Measurements from ENCODE around the gene GABBR2. TPM values are rescaled to one million over a fixed set of nuclear protein-coding genes. Genes with fewer than 3 reads are reported as not detected.
"Not testable (repeated sequence)": the region's sequence is repeated elsewhere in the genome, so short reads cannot be mapped to it uniquely, and the experiment has no call there.

The GABBR2 gene
- total RNA-seq, 1 donor from 2014 or later = not detected

GRCh38 chr9:98657897-98658296 is 50.8 kb downstream of the GABBR2 start:
- H3K4me3 Mint-ChIP-seq (ENCODE audit: low read depth) = no peak overlapping the region
- intact Hi-C loops (cut with micrococcal nuclease) = no loop called here
- peaks cover 9% of the 10 kb centered on the region for H3K27me3 Mint-ChIP-seq (ENCODE audit: low read depth)
- H3K9me3 Mint-ChIP-seq = no peaks in the 10 kb centered on the region
- H3K4me1 Mint-ChIP-seq (ENCODE audit: low read depth) = no peaks in the 10 kb centered on the region
- DNase-seq (ENCODE audit: low spot score) = no peak
- no peaks in the 10 kb centered on the region for H3K36me3 Mint-ChIP-seq (ENCODE audit: low read depth)
- H3K27ac Mint-ChIP-seq = no peak overlapping the region

GRCh38 chr9:98656511-98656910 is 52.2 kb downstream of the GABBR2 start:
- intact Hi-C loops (cut with micrococcal nuclease) = no loop called here
- Mint-ChIP-seq H3K4me3 (ENCODE audit: low read depth) (no peak overlapping the region), H3K36me3 (ENCODE audit: low read depth) (no peaks in the 10 kb centered on the region), H3K27me3 (ENCODE audit: low read depth) (peaks cover 4% of the 10 kb centered on the region), H3K4me1 (ENCODE audit: low read depth) (no peaks in the 10 kb centered on the region), H3K9me3 (no peaks in the 10 kb centered on the region), H3K27ac (no peak overlapping the region)
- DNase-seq (ENCODE audit: low spot score) = no peak

- H3K27ac Mint-ChIP-seq; H3K9me3 Mint-ChIP-seq; H3K36me3 Mint-ChIP-seq (ENCODE audit: low read depth); H3K4me3 Mint-ChIP-seq (ENCODE audit: low read depth); H3K27me3 Mint-ChIP-seq (ENCODE audit: low read depth); H3K4me1 Mint-ChIP-seq (ENCODE audit: low read depth); intact Hi-C loops (cut with micrococcal nuclease); DNase-seq (ENCODE audit: low spot score): not testable (repeated sequence)
Measured at GRCh38 chr9:98655428-98655827, 53.3 kb downstream of the GABBR2 start.

GRCh38 chr9:98654247-98654646 is 54.5 kb downstream of the GABBR2 start:
- intact Hi-C loops (cut with micrococcal nuclease) = no loop called here
- Mint-ChIP-seq H3K36me3 (ENCODE audit: low read depth) (no peaks in the 10 kb centered on the region), H3K4me3 (ENCODE audit: low read depth) (no peak overlapping the region), H3K4me1 (ENCODE audit: low read depth) (peaks cover 5% of the 10 kb centered on the region), H3K27me3 (ENCODE audit: low read depth) (peaks cover 7% of the 10 kb centered on the region), H3K27ac (no peak overlapping the region), H3K9me3 (no peaks in the 10 kb centered on the region)
- DNase-seq (ENCODE audit: low spot score) = no peak

- Mint-ChIP-seq H3K27me3 (ENCODE audit: low read depth) (peaks cover 6% of the 10 kb centered on the region), H3K4me1 (ENCODE audit: low read depth) (peaks cover 5% of the 10 kb centered on the region), H3K4me3 (ENCODE audit: low read depth) (no peak overlapping the region), H3K27ac (no peak overlapping the region), H3K36me3 (ENCODE audit: low read depth) (no peaks in the 10 kb centered on the region), H3K9me3 (no peaks in the 10 kb centered on the region)
- intact Hi-C loops (cut with micrococcal nuclease) = no loop called here
- DNase-seq (ENCODE audit: low spot score) = no peak
Measured at GRCh38 chr9:98652741-98653140, 56.0 kb downstream of the GABBR2 start.

- H3K9me3 Mint-ChIP-seq = no peaks in the 10 kb centered on the region
- no peaks in the 10 kb centered on the region for H3K36me3 Mint-ChIP-seq (ENCODE audit: low read depth)
- H3K4me1 Mint-ChIP-seq (ENCODE audit: low read depth) = peaks cover 5% of the 10 kb centered on the region
- H3K4me3 Mint-ChIP-seq (ENCODE audit: low read depth) = no peak overlapping the region
- no peak for DNase-seq (ENCODE audit: low spot score)
- intact Hi-C loops (cut with micrococcal nuclease) = no loop called here
- H3K27ac Mint-ChIP-seq = no peak overlapping the region
- H3K27me3 Mint-ChIP-seq (ENCODE audit: low read depth) = peaks cover 6% of the 10 kb centered on the region
Measured at GRCh38 chr9:98652302-98652701, 56.4 kb downstream of the GABBR2 start.

- peaks cover 5% of the 10 kb centered on the region for H3K4me1 Mint-ChIP-seq (ENCODE audit: low read depth)
- peaks cover 5% of the 10 kb centered on the region for H3K27me3 Mint-ChIP-seq (ENCODE audit: low read depth)
- no peak overlapping the region for H3K4me3 Mint-ChIP-seq (ENCODE audit: low read depth)
- H3K27ac Mint-ChIP-seq = no peak overlapping the region
- intact Hi-C loops (cut with micrococcal nuclease) = no loop called here
- no peaks in the 10 kb centered on the region for H3K36me3 Mint-ChIP-seq (ENCODE audit: low read depth)
- no peak for DNase-seq (ENCODE audit: low spot score)
- H3K9me3 Mint-ChIP-seq = no peaks in the 10 kb centered on the region
Measured at GRCh38 chr9:98647236-98647635, 61.5 kb downstream of the GABBR2 start.

GRCh38 chr9:98644011-98644410 is 64.7 kb downstream of the GABBR2 start:
- no peak overlapping the region for H3K27ac Mint-ChIP-seq
- DNase-seq (ENCODE audit: low spot score) = no peak
- no peaks in the 10 kb centered on the region for H3K4me1 Mint-ChIP-seq (ENCODE audit: low read depth)
- H3K27me3 Mint-ChIP-seq (ENCODE audit: low read depth) = peaks cover 8% of the 10 kb centered on the region
- no peaks in the 10 kb centered on the region for H3K9me3 Mint-ChIP-seq
- no peak overlapping the region for H3K4me3 Mint-ChIP-seq (ENCODE audit: low read depth)
- intact Hi-C loops (cut with micrococcal nuclease) = no loop called here
- no peaks in the 10 kb centered on the region for H3K36me3 Mint-ChIP-seq (ENCODE audit: low read depth)

- Mint-ChIP-seq H3K4me1 (ENCODE audit: low read depth) (no peaks in the 10 kb centered on the region), H3K9me3 (no peaks in the 10 kb centered on the region), H3K27me3 (ENCODE audit: low read depth) (peaks cover 10% of the 10 kb centered on the region), H3K4me3 (ENCODE audit: low read depth) (no peak overlapping the region), H3K36me3 (ENCODE audit: low read depth) (no peaks in the 10 kb centered on the region), H3K27ac (no peak overlapping the region)
- no peak for DNase-seq (ENCODE audit: low spot score)
- intact Hi-C loops (cut with micrococcal nuclease) = no loop called here
Measured at GRCh38 chr9:98642661-98643312, 65.9 kb downstream of the GABBR2 start.

- no peaks in the 10 kb centered on the region for H3K4me1 Mint-ChIP-seq (ENCODE audit: low read depth)
- H3K27ac Mint-ChIP-seq = no peak overlapping the region
- H3K36me3 Mint-ChIP-seq (ENCODE audit: low read depth) = no peaks in the 10 kb centered on the region
- intact Hi-C loops (cut with micrococcal nuclease) = no loop called here
- H3K9me3 Mint-ChIP-seq = no peaks in the 10 kb centered on the region
- DNase-seq (ENCODE audit: low spot score) = no peak
- H3K27me3 Mint-ChIP-seq (ENCODE audit: low read depth) = peaks cover 10% of the 10 kb centered on the region
- H3K4me3 Mint-ChIP-seq (ENCODE audit: low read depth) = no peak overlapping the region
Measured at GRCh38 chr9:98641695-98642094, 67.0 kb downstream of the GABBR2 start.

- H3K9me3 Mint-ChIP-seq = no peaks in the 10 kb centered on the region
- no peak overlapping the region for H3K4me3 Mint-ChIP-seq (ENCODE audit: low read depth)
- no peaks in the 10 kb centered on the region for H3K36me3 Mint-ChIP-seq (ENCODE audit: low read depth)
- intact Hi-C loops (cut with micrococcal nuclease) = no loop called here
- no peak overlapping the region for H3K27ac Mint-ChIP-seq
- no peaks in the 10 kb centered on the region for H3K4me1 Mint-ChIP-seq (ENCODE audit: low read depth)
- peaks cover 10% of the 10 kb centered on the region for H3K27me3 Mint-ChIP-seq (ENCODE audit: low read depth)
- no peak for DNase-seq (ENCODE audit: low spot score)
Measured at GRCh38 chr9:98640394-98640793, 68.3 kb downstream of the GABBR2 start.

GRCh38 chr9:98639133-98639532 is 69.6 kb downstream of the GABBR2 start:
- H3K27ac Mint-ChIP-seq = no peak overlapping the region

GRCh38 chr9:98637381-98637780 is 71.4 kb downstream of the GABBR2 start:
- Mint-ChIP-seq H3K27me3 (ENCODE audit: low read depth) (peaks cover 9% of the 10 kb centered on the region), H3K4me1 (ENCODE audit: low read depth) (no peaks in the 10 kb centered on the region), H3K4me3 (ENCODE audit: low read depth) (no peak overlapping the region), H3K36me3 (ENCODE audit: low read depth) (no peaks in the 10 kb centered on the region), H3K27ac (no peak overlapping the region), H3K9me3 (no peaks in the 10 kb centered on the region)
- intact Hi-C loops (cut with micrococcal nuclease) = no loop called here
- DNase-seq (ENCODE audit: low spot score) = no peak

More at GRCh38 chr9:98639133-98639532, 69.6 kb downstream of the GABBR2 start:
- Mint-ChIP-seq H3K4me3 (ENCODE audit: low read depth) (no peak overlapping the region), H3K36me3 (ENCODE audit: low read depth) (no peaks in the 10 kb centered on the region), H3K9me3 (no peaks in the 10 kb centered on the region), H3K4me1 (ENCODE audit: low read depth) (no peaks in the 10 kb centered on the region), H3K27me3 (ENCODE audit: low read depth) (peaks cover 10% of the 10 kb centered on the region)
- no peak for DNase-seq (ENCODE audit: low spot score)
- intact Hi-C loops (cut with micrococcal nuclease) = no loop called here

GRCh38 chr9:98635374-98635773 is 73.4 kb downstream of the GABBR2 start:
- intact Hi-C loops (cut with micrococcal nuclease) = no loop called here
- no peaks in the 10 kb centered on the region for H3K36me3 Mint-ChIP-seq (ENCODE audit: low read depth)
- no peaks in the 10 kb centered on the region for H3K4me1 Mint-ChIP-seq (ENCODE audit: low read depth)
- DNase-seq (ENCODE audit: low spot score) = no peak
- H3K9me3 Mint-ChIP-seq = no peaks in the 10 kb centered on the region
- H3K27ac Mint-ChIP-seq = no peak overlapping the region
- H3K4me3 Mint-ChIP-seq (ENCODE audit: low read depth) = no peak overlapping the region
- H3K27me3 Mint-ChIP-seq (ENCODE audit: low read depth) = peaks cover 2% of the 10 kb centered on the region

All from activated T-helper 2 cell treated with anti-CD3 and anti-CD28 coated beads, Interferon-gamma antibody, Interleukin-2, Interleukin-4, amounts not matched to agents 10 μg/mL and 5 μg/mL and 100 μg/mL, durations not matched to agents 14 hours and 24 hours and 36 hours (primary cell).